Aorta (tissue), 5 donors: Measurements from ENCODE around the gene FBLN1. TPM values are rescaled to one million over a fixed set of nuclear protein-coding genes. Genes with fewer than 3 reads are reported as not detected.

Experiments used
- ATAC-seq: fragments of 200-7000 bp; cut with Tn5 transposase; one replicate; pipeline ENCODE4 v1.9.1; 2022; ENCODE audit warnings: moderate library complexity; ENCODE audit not compliant: low FRiP score
- DNase-seq, 2 donors: peaks; one replicate each; pipeline ENCODE4 v3.0.0-alpha.2; 2020
- H3K27ac ChIP-seq, 2 donors: one replicate each; pipeline ENCODE4 v1.5.1; 2013; ENCODE audit warnings: low read length in 2 of 2, mild to moderate bottlenecking in 2 of 2, moderate library complexity in 2 of 2, control low read depth in 1 of 2, inconsistent platforms in 1 of 2, low read depth in 1 of 2
- H3K27me3 ChIP-seq, 2 donors: one replicate each; pipeline ENCODE4 v1.6.1; 2013; ENCODE audit warnings: control low read depth in 1 of 2, low read length in 1 of 2, mild to moderate bottlenecking in 1 of 2, moderate library complexity in 1 of 2; ENCODE audit not compliant: insufficient read depth in 2 of 2, control insufficient read depth in 1 of 2
- H3K36me3 ChIP-seq, 2 donors: one replicate each; pipeline ENCODE4 v1.6.1; 2013; ENCODE audit warnings: control low read depth in 1 of 2, low read length in 1 of 2, mild to moderate bottlenecking in 1 of 2; ENCODE audit not compliant: insufficient read depth in 2 of 2, control insufficient read depth in 1 of 2
- H3K4me1 ChIP-seq, 2 donors: one replicate each; pipeline ENCODE4 v1.6.1; 2013; ENCODE audit warnings: low read length in 2 of 2, control low read depth in 1 of 2, mild to moderate bottlenecking in 1 of 2, moderate library complexity in 1 of 2; ENCODE audit not compliant: insufficient read depth in 2 of 2, control insufficient read depth in 1 of 2
- H3K4me3 ChIP-seq, 2 donors: one replicate each; pipeline ENCODE4 v1.5.1; 2013; ENCODE audit warnings: low read length in 2 of 2, control low read depth in 1 of 2, mild to moderate bottlenecking in 1 of 2
- H3K9me3 ChIP-seq: one replicate; pipeline ENCODE4 v1.6.1; 2013; ENCODE audit warnings: mild to moderate bottlenecking, low read length; ENCODE audit not compliant: control insufficient read depth
- WGBS, 2 donors: extraction: QIAGEN DNeasy Blood & Tissue Kit; methylation state at CpG; one replicate each; pipeline ENCODE4 v1.1.7; 2013; 5-methylcytosine and 5-hydroxymethylcytosine counted together
- intact Hi-C, 2 donors: fragments of 100-400 bp; cut with DNase I; formaldehyde crosslinking; loops; one replicate each; pipeline versions ENCODE4 v1.14.2 to v1.15.0; 2022
- polyA plus RNA-seq, 2 donors: library from polyadenylated mRNA; stranded (reverse); fragments of 200-250 nt; gene quantifications; one replicate each; pipeline ENCODE4 v1.2.3, GENCODE V29; 2013
- total RNA-seq, 2 donors: library from RNA; stranded (reverse); fragmentation: NEBNext Ultra II Directional; extraction: Animal tissue kit (Norgen Biotek cat#: 25700); gene quantifications; one replicate each; pipeline ENCODE4 v1.2.1, GENCODE V29; 2021
- donor health status: healthy with polysubstance abuse.
- donor health status: Bipolar disorder and iron deficiency.
- donor health status: DM: no; HTN: no; CAD: no.
- donor health status: DM: no; HTN: no; CAD: no.
- donor health status: DM: yes; HTN: yes; CAD: no.

FBLN1 gene
- total and polyA plus RNA-seq, 4 donors, result 48.1 to 1,512 (median 391) TPM

- Histone ChIP-seq H3K27me3 (no peaks in the 10 kb centered on the region), H3K27ac (peak overlapping the region; percentile 15 to 85), H3K36me3 (no peaks in the 10 kb centered on the region), H3K9me3 (no peaks in the 10 kb centered on the region), H3K4me1 (peaks cover 0 to 3% of the 10 kb centered on the region in 2 donors), H3K4me3 (no peak overlapping the region)
- DNase-seq (no peak), ATAC-seq (no peak)
- intact Hi-C loops, result loop anchor here (5.0 to 10.0 kb wide), 2 partner anchors 48 to 235 kb away; partner anchors contain the start of gene FBLN1 (in 2 of the 2)
- WGBS, 2 donors, result 66 to 71% methylated on average over 9 of the region's 9 CpGs
Measured at GRCh38 chr22:45549762-45550378, 47.2 kb downstream of the FBLN1 start.

- no peak overlapping the region for H3K27ac ChIP-seq
- DNase-seq (peak in 1 of 2 donors; percentile 46), ATAC-seq (no peak)
- no peaks in the 10 kb centered on the region for H3K36me3 ChIP-seq
- 96% methylated on average over 14 of the region's 14 CpGs for WGBS, 2 donors
- H3K27me3 ChIP-seq, result no peaks in the 10 kb centered on the region
- H3K4me1 ChIP-seq, result peaks cover 0 to 3% of the 10 kb centered on the region in 2 donors
- intact Hi-C loops, result loop anchor here (5.0 to 10.0 kb wide), 2 partner anchors 48 to 236 kb away; partner anchors contain the start of gene FBLN1 (in 2 of the 2)
- H3K4me3 ChIP-seq, result no peak overlapping the region
- H3K9me3 ChIP-seq, result no peaks in the 10 kb centered on the region
Measured at GRCh38 chr22:45550416-45550815, 47.7 kb downstream of the FBLN1 start.

DNA sequence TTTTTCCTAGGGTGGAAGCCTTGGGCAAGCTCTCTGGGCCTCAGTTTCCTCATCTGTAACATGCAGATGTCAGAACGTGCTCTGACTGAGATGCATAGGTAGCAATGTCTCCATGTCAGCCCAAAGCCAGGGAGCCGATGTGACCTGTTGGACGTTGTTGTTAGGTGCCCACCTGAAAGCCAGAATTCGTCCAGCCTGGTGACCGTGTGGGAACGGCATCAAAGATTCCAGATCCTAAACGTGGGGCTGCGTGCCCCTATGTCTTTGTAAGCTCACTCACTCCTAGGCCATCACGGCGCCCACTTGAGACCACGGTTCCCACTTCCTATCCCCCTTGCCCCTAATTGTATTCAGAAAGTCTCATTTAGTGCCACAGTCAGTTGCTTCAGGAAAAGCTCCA lies 48.2 kb downstream of the FBLN1 start:
- Histone ChIP-seq H3K36me3 (no peaks in the 10 kb centered on the region), H3K4me1 (peaks cover 0 to 3% of the 10 kb centered on the region in 2 donors), H3K27me3 (no peaks in the 10 kb centered on the region), H3K9me3 (no peaks in the 10 kb centered on the region), H3K4me3 (no peak overlapping the region), H3K27ac (peak overlapping the region in 1 of 2 donors; percentile 99)
- 85 to 91% methylated on average over 11 of the region's 11 CpGs for WGBS, 2 donors
- DNase-seq (peak in 1 of 2 donors; percentile 32), ATAC-seq (no peak)
- intact Hi-C loops, result loop anchor here (5.0 to 10.0 kb wide), 2 partner anchors 49 to 236 kb away; partner anchors contain the start of gene FBLN1 (in 2 of the 2)

DNA sequence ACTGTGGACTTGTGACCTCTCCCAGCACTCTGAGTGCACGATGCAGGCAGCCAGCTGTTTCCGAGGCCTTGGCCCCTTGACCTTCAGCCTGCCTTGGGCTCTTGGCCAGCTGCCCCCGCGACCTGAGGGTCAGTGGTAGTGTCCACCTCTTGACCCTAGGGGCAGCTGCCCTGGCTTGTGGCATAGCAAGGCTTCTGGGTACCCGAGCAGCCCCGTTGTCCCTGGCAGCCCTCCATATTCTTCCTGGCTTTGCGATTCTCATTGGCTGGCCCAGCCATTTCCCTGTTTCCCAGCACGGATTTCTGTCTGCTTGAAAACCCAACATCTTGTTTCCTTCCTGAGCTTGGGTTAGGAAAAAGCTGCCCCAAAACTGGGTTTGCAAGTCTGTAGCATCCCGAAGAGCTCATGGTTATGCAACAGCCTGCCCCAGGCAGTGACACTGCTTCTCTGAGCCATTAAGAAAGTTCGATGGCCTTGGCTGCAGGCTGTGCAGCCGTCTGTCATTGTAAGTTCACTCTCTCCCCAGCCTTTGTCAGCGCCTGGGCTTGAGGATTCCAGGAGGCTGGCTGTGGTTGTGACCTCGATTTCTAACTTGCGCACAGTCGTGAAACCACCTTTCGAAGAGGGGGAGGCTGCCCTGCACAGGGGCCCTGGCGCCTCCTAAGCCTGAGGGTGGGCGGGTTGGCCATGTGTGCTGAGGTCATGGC lies 48.8 kb downstream of the FBLN1 start:
- H3K4me1 ChIP-seq, result peaks cover 0 to 3% of the 10 kb centered on the region in 2 donors
- ATAC-seq (no peak), DNase-seq (peak in 1 of 2 donors; percentile 57)
- H3K27ac ChIP-seq, result peak overlapping the region; percentile 80 to 99
- H3K27me3 ChIP-seq, result no peaks in the 10 kb centered on the region
- WGBS, 2 donors, result 32 to 44% methylated on average over 18 of the region's 18 CpGs
- H3K4me3 ChIP-seq, result no peak overlapping the region
- H3K9me3 ChIP-seq, result no peaks in the 10 kb centered on the region
- intact Hi-C loops, result loop anchor here (2.0 to 10.0 kb wide), 3 partner anchors 49 to 283 kb away; partner anchors contain the start of gene FBLN1 (in 2 of the 2)
- no peaks in the 10 kb centered on the region for H3K36me3 ChIP-seq

GRCh38 chr22:45552017-45552411 lies 49.3 kb downstream of the FBLN1 start:
- H3K27me3 ChIP-seq, result no peaks in the 10 kb centered on the region
- no peak overlapping the region for H3K4me3 ChIP-seq
- H3K27ac ChIP-seq, result peak overlapping the region; percentile 80 to 99
- ATAC-seq, result no peak
- H3K9me3 ChIP-seq, result no peaks in the 10 kb centered on the region
- WGBS, 2 donors, result 84 to 92% methylated on average over 12 of the region's 12 CpGs
- H3K36me3 ChIP-seq, result no peaks in the 10 kb centered on the region
- DNase-seq, result peak in 1 of 2 donors; percentile 46
- intact Hi-C loops, result loop anchor here (2.0 to 10.0 kb wide), 3 partner anchors 50 to 283 kb away; partner anchors contain the start of gene FBLN1 (in 2 of the 2)
- H3K4me1 ChIP-seq, result peaks cover 0 to 3% of the 10 kb centered on the region in 2 donors

DNA sequence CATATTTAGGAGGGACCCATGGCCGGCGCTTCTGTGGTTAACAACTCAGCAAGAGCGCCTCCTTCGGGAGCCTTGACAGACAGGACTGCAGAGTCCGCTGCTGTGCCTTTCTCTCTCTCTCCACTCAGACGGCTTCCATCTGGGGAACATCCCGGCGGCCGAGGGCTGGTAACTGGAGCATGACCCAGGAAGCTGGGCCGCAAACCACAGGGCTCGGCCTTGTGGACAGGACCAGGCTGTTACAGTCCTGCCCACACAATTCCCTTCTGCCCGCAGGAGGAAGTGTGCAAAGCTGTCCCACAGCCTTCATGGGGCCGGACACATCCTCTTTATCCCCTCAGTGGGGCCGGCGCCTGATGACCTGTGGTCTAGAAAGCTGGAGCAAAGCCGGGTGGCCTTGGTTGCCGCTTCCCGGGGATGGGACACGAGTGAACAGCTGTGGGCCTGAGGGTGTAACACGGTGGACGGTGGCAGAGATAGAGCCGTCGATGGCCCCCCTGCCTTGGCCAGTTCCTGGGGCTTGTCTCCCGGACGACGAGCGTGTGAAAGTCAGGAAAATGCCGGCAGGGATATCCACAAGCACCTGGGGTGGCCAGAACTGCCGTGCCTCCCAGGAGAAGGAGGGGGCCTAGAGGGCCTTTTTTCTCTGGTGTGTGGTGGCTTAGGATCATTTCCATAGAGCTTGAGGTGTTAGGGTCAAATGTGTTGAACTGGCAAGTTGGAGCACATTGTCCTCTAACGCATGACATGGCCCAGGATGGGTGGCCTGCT lies 50.1 kb downstream of the FBLN1 start:
- no peak overlapping the region for H3K4me3 ChIP-seq
- H3K27me3 ChIP-seq, result no peaks in the 10 kb centered on the region
- 35 to 39% methylated on average over 30 of the region's 30 CpGs for WGBS, 2 donors
- no peaks in the 10 kb centered on the region for H3K36me3 ChIP-seq
- no peaks in the 10 kb centered on the region for H3K9me3 ChIP-seq
- DNase-seq (peak; percentile 84 to 86), ATAC-seq (peak; percentile 17)
- H3K27ac ChIP-seq, result peak overlapping the region; percentile 80 to 99
- peaks cover 0 to 3% of the 10 kb centered on the region in 2 donors for H3K4me1 ChIP-seq
- intact Hi-C loops, result loop anchor here (1.0 to 10.0 kb wide), 5 partner anchors 50 to 284 kb away; partner anchors contain the start of gene FBLN1 (in 2 of the 2)

DNA sequence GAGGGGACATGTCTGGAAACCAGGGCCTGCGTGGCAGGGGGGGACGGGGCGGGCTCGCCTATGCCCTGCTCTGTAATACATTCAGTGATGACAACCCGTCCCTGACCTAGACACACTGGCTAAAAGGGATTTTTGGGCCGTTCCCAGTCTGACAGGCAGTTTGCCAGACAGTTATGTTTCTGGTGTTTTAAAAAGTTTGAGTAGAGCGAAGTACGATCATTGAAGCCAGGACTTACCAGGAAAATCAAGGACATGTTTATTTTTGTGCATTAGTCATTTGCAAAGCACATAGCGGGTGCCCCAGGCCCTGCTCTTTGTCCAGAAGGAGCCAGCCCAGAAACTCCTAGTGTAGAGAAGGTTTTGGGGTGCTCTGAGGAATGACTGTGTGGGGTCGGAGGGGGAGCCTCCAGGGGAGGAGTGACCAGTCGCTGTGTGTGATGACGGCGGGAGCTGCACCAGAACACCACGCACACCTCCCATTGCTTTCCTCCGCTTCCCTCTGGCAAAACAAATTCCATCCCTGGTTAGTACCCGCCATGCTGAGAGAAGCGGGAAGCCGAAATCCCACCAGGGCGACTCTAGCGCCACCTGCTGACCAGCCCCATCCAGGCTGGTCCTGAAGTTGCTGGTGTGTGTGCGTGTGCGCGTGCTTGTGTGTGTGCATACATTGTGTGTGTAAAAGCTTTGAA lies 50.8 kb downstream of the FBLN1 start:
- peak; percentile 83 for ATAC-seq
- WGBS, 2 donors, result 4 to 5% methylated on average over 23 of the region's 23 CpGs
- Histone ChIP-seq H3K4me3 (no peak overlapping the region), H3K27ac (peak overlapping the region; percentile 80 to 99), H3K9me3 (no peaks in the 10 kb centered on the region), H3K27me3 (no peaks in the 10 kb centered on the region), H3K36me3 (no peaks in the 10 kb centered on the region), H3K4me1 (peaks cover 0 to 3% of the 10 kb centered on the region in 2 donors)
- DNase-seq, result peak; percentile 87 to 96
- intact Hi-C loops, result loop anchor here (1.0 to 10.0 kb wide), 6 partner anchors 51 to 285 kb away; partner anchors contain the start of gene FBLN1 (in 2 of the 2)

- Histone ChIP-seq H3K9me3 (no peaks in the 10 kb centered on the region), H3K27ac (peak overlapping the region; percentile 48 to 75), H3K4me1 (peaks cover 0 to 3% of the 10 kb centered on the region in 2 donors), H3K27me3 (no peaks in the 10 kb centered on the region), H3K4me3 (no peak overlapping the region), H3K36me3 (no peaks in the 10 kb centered on the region)
- peak; percentile 4 for ATAC-seq
- 13 to 15% methylated on average over 16 of the region's 16 CpGs for WGBS, 2 donors
- intact Hi-C loops, result loop anchor here (2.0 to 10.0 kb wide), 3 partner anchors 52 to 239 kb away; partner anchors contain the start of gene FBLN1 (in 2 of the 2)
- peak in 1 of 2 donors; percentile 51 for DNase-seq
Measured at GRCh38 chr22:45554040-45554406, 51.3 kb downstream of the FBLN1 start.
